Measurements from ENCODE around the gene TLCD2.
"Not testable (repeated sequence)": the region's sequence is repeated elsewhere in the genome, so short reads cannot be mapped to it uniquely, and the experiment has no call there.

TLCD2 gene

GRCh38 chr17:1683459-1683858 lies 26.7 kb downstream of the TLCD2 start:
- DNase-seq, result no peak

GRCh38 chr17:1676401-1676800 lies 33.8 kb downstream of the TLCD2 start:
- DNase-seq, result no peak

DNA sequence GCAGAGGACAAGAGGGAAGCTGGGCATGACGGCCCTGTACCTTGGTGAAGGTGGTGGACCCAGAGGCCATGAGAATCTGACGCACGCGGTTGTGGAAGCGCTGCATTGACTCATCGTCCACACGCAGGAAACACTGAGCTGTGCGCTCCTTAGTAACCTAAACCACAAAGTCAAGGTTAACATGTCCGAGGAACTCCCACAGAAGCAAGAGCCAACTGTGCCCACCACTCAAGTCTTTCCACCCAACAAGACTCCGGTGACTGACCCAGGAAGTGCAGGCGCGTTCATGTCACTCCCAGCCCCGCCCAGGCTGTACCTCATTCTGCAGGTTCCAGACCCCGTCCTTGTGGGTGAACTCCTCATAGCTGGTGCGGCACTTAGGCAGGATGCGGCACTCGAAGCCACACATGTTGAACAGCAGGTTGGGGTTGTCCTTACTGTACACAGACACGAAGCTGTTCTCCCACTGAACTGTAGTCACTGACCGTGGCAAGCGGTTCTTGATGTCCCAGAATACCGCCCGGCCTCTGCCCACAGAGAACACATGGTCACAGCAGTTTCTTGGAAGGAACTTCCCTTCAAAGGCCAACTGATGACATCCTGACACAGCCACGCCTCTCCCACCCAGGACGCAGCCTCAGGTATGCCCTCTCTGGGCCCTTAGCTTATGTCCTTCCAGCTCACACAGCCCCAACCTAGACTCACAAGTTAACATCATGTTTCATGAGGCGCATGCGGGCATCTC lies 37.0 kb downstream of the TLCD2 start:
- peak; percentile 29 for DNase-seq

GRCh38 chr17:1663934-1664333 lies 46.2 kb downstream of the TLCD2 start:
- not testable (repeated sequence) for DNase-seq

DNA sequence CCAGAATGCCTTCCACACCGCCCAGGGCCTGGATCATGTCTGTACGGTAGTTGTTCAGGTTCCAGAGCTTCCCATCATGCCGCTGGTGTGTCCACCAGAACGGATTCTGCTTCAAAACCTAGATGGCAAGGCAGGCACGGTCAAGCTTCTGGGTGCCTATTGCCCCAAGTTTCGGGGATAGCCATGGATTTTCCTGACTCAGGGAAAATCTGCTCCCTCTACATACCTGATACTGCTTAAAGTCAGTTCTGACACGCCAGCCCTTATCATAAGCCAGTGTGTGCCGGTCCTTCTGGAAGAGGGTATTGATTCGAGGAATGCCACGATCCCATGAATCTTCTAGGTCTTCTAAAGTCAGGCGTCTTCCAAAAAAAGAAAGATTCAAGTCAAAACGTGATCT lies 49.1 kb downstream of the TLCD2 start:
- DNase-seq, result no peak

GRCh38 chr17:1658100-1658499 lies 52.1 kb downstream of the TLCD2 start:
- no peak for DNase-seq

GRCh38 chr17:1653735-1654134 lies 56.4 kb downstream of the TLCD2 start:
- no peak for DNase-seq

GRCh38 chr17:1652794-1653193 lies 57.4 kb downstream of the TLCD2 start:
- not testable (repeated sequence) for DNase-seq

Measured in CD4-positive, alpha-beta T cell treated with Interleukin-6 for 4 hours (primary cell).